ENCODE results near the gene DTNA. TPM values are rescaled to one million over a fixed set of nuclear protein-coding genes. Genes with fewer than 3 reads are reported as not detected.

DTNA gene
- total RNA-seq, 1 donor: 10.1 TPM

- Histone ChIP-seq H3K79me2 (ENCODE audit: insufficient read depth, low read length) (no peaks in the 10 kb centered on the region), H3K36me3 (ENCODE audit: insufficient read depth, low read length) (no peaks in the 10 kb centered on the region), H3K4me2 (ENCODE audit: insufficient read depth, low read length) (no peak overlapping the region), H3K4me3 (ENCODE audit: insufficient read depth, low read length) (no peak overlapping the region), H3K9me3 (ENCODE audit: low read depth, low read length) (no peaks in the 10 kb centered on the region), H2AFZ (ENCODE audit: low read length) (no peak overlapping the region), H3K4me1 (ENCODE audit: insufficient read depth, low read length) (no peaks in the 10 kb centered on the region), H4K20me1 (ENCODE audit: insufficient read depth, low read length) (no peaks in the 10 kb centered on the region), H3K27me3 (ENCODE audit: insufficient read depth, low read length) (no peaks in the 10 kb centered on the region), H3K27ac (ENCODE audit: low read depth, low read length) (no peak overlapping the region)
- peak; percentile 21 for DNase-seq (ENCODE audit: insufficient read length, low spot score, missing footprints)
- TF ChIP-seq CTCF (IDR thresholded peaks at IDR 0.05; ENCODE audit: extremely low read depth, low read depth, low read length): no peak
Observed at GRCh38 chr18:34859496-34859895, 149.4 kb downstream of the DTNA start.

- Histone ChIP-seq H3K27me3 (ENCODE audit: insufficient read depth, low read length) (no peaks in the 10 kb centered on the region), H4K20me1 (ENCODE audit: insufficient read depth, low read length) (no peaks in the 10 kb centered on the region), H3K9me3 (ENCODE audit: low read depth, low read length) (no peaks in the 10 kb centered on the region), H2AFZ (ENCODE audit: low read length) (no peak overlapping the region), H3K27ac (ENCODE audit: low read depth, low read length) (no peak overlapping the region), H3K36me3 (ENCODE audit: insufficient read depth, low read length) (no peaks in the 10 kb centered on the region), H3K4me2 (ENCODE audit: insufficient read depth, low read length) (no peak overlapping the region), H3K4me1 (ENCODE audit: insufficient read depth, low read length) (no peaks in the 10 kb centered on the region), H3K79me2 (ENCODE audit: insufficient read depth, low read length) (no peaks in the 10 kb centered on the region), H3K4me3 (ENCODE audit: insufficient read depth, low read length) (no peak overlapping the region)
- DNase-seq (ENCODE audit: insufficient read length, low spot score, missing footprints): no peak
- no peak for TF ChIP-seq CTCF (IDR thresholded peaks at IDR 0.05; ENCODE audit: extremely low read depth, low read depth, low read length)
Observed at GRCh38 chr18:34862561-34862960, 152.5 kb downstream of the DTNA start.

- Histone ChIP-seq H3K36me3 (ENCODE audit: insufficient read depth, low read length) (no peaks in the 10 kb centered on the region), H3K27ac (ENCODE audit: low read depth, low read length) (no peak overlapping the region), H3K4me1 (ENCODE audit: insufficient read depth, low read length) (no peaks in the 10 kb centered on the region), H3K9me3 (ENCODE audit: low read depth, low read length) (no peaks in the 10 kb centered on the region), H4K20me1 (ENCODE audit: insufficient read depth, low read length) (no peaks in the 10 kb centered on the region), H3K27me3 (ENCODE audit: insufficient read depth, low read length) (no peaks in the 10 kb centered on the region), H3K4me2 (ENCODE audit: insufficient read depth, low read length) (no peak overlapping the region), H3K79me2 (ENCODE audit: insufficient read depth, low read length) (no peaks in the 10 kb centered on the region), H3K4me3 (ENCODE audit: insufficient read depth, low read length) (no peak overlapping the region), H2AFZ (ENCODE audit: low read length) (no peak overlapping the region)
- no peak for DNase-seq (ENCODE audit: insufficient read length, low spot score, missing footprints)
- TF ChIP-seq CTCF (IDR thresholded peaks at IDR 0.05; ENCODE audit: extremely low read depth, low read depth, low read length): no peak
Observed at GRCh38 chr18:34863702-34864101, 153.6 kb downstream of the DTNA start.

GRCh38 chr18:34864836-34865497, 154.9 kb downstream of the DTNA start:
- Histone ChIP-seq H3K4me3 (ENCODE audit: insufficient read depth, low read length) (no peak overlapping the region), H3K9me3 (ENCODE audit: low read depth, low read length) (no peaks in the 10 kb centered on the region), H3K79me2 (ENCODE audit: insufficient read depth, low read length) (no peaks in the 10 kb centered on the region), H2AFZ (ENCODE audit: low read length) (no peak overlapping the region), H3K4me1 (ENCODE audit: insufficient read depth, low read length) (no peaks in the 10 kb centered on the region), H4K20me1 (ENCODE audit: insufficient read depth, low read length) (no peaks in the 10 kb centered on the region), H3K4me2 (ENCODE audit: insufficient read depth, low read length) (no peak overlapping the region), H3K27me3 (ENCODE audit: insufficient read depth, low read length) (no peaks in the 10 kb centered on the region), H3K36me3 (ENCODE audit: insufficient read depth, low read length) (no peaks in the 10 kb centered on the region), H3K27ac (ENCODE audit: low read depth, low read length) (no peak overlapping the region)
- DNase-seq (ENCODE audit: insufficient read length, low spot score, missing footprints): no peak
- no peak for TF ChIP-seq CTCF (IDR thresholded peaks at IDR 0.05; ENCODE audit: extremely low read depth, low read depth, low read length)
